Endothelial cell of umbilical vein (primary cell): ENCODE results near the gene DOCK4. TPM values are rescaled to one million over a fixed set of nuclear protein-coding genes. Genes with fewer than 3 reads are reported as not detected.

Experiments
- BruUV-seq: library from RNA; stranded (reverse); fragments of 400-500 nt; replicated peaks from 2 replicates; lab custom pipeline; 2021; lab: Mats Ljungman, UMichigan
- CTCF ChIA-PET: fragments of 300-600, 350-600 bp; sonication (Branson Sonifier 250); formaldehyde crosslinking; loops from one replicate; lab custom pipeline; 2021; ENCODE audit warnings: antibody characterized with exemption, inconsistent platforms; lab: Charles Lee
- POLR2A ChIA-PET: fragments of 300-600, 350-600 bp; sonication (Branson Sonifier 250); formaldehyde crosslinking; loops from one replicate; lab custom pipeline; 2021; ENCODE audit warnings: antibody characterized with exemption, inconsistent platforms; lab: Charles Lee
- DNase-seq: peaks from one replicate; pipeline ENCODE4 v3.0.0-alpha.2; 2011; ENCODE audit warnings: low read depth, low spot score
- FAIRE-seq: peaks from 2 replicates; lab custom pipeline; 2011; peaks lifted over from hg19 to GRCh38; lab: Jason Lieb, UNC
- H2AFZ ChIP-seq: 2 replicates; pipeline ENCODE4 v1.6.0; 2012; ENCODE audit warnings: low read depth, low read length, control low read depth, inconsistent platforms
- H3K27ac ChIP-seq: 2 replicates; pipeline ENCODE4 v1.5.1; 2011; ENCODE audit warnings: low read depth, mild to moderate bottlenecking, control low read depth, low read length, moderate library complexity; ENCODE audit not compliant: insufficient read depth
- H3K27me3 ChIP-seq, 2 experiments: 2 replicates each; pipeline versions ENCODE4 v1.6.0 to v1.6.1; 2011; ENCODE audit warnings: low read length in 2 of 2, mixed read lengths in 1 of 2; ENCODE audit not compliant: control insufficient read depth in 2 of 2, insufficient read depth in 2 of 2
- H3K36me3 ChIP-seq, 2 experiments: 2 replicates in 1 of 2; 3 replicates in 1 of 2; pipeline ENCODE4 v1.5.1; 2011; ENCODE audit warnings: low read length in 2 of 2, mild to moderate bottlenecking in 1 of 2, moderate library complexity in 1 of 2; ENCODE audit not compliant: control insufficient read depth in 2 of 2, insufficient read depth in 2 of 2; ENCODE audit errors: extremely low read depth in 1 of 2
- H3K4me1 ChIP-seq: 3 replicates; pipeline ENCODE4 v1.5.1; 2011; ENCODE audit warnings: mild to moderate bottlenecking, low read length; ENCODE audit not compliant: control insufficient read depth, insufficient read depth; ENCODE audit errors: extremely low read depth
- H3K4me2 ChIP-seq: 2 replicates; pipeline ENCODE4 v1.6.1; 2011; ENCODE audit warnings: low read length, control low read depth, mixed read lengths; ENCODE audit not compliant: insufficient read depth
- H3K4me3 ChIP-seq, 3 experiments: fragments of 200-600 bp in 1 of 3; sonication (generic), shearing (Covaris generic) in 1 of 3; replicated peaks in 1 of 3; 2 replicates each; pipeline ENCODE4 v1.5.1; 2011 to 2016; ENCODE audit warnings: control low read depth in 3 of 3, low read length in 3 of 3, mild to moderate bottlenecking in 2 of 3, inconsistent platforms in 1 of 3, low read depth in 1 of 3, moderate library complexity in 1 of 3; ENCODE audit not compliant: insufficient read depth in 1 of 3
- H3K79me2 ChIP-seq: 2 replicates; pipeline ENCODE4 v1.6.0; 2012; ENCODE audit warnings: low read length, inconsistent platforms; ENCODE audit not compliant: control insufficient read depth, insufficient read depth
- H3K9ac ChIP-seq: replicated peaks from 2 replicates; pipeline ENCODE3; 2011; ENCODE audit warnings: low read length, control low read depth; ENCODE audit not compliant: insufficient read depth; ENCODE audit errors: extremely low read depth
- H3K9me1 ChIP-seq: replicated peaks from 3 replicates; pipeline ENCODE4 v1.6.0; 2011; ENCODE audit warnings: mild to moderate bottlenecking, low read length; ENCODE audit not compliant: control insufficient read depth, insufficient read depth; ENCODE audit errors: extremely low read depth
- H3K9me3 ChIP-seq: replicated peaks from 2 replicates; pipeline ENCODE4 v1.5.1; 2012; ENCODE audit warnings: low read length, inconsistent platforms; ENCODE audit not compliant: control insufficient read depth, insufficient read depth
- H4K20me1 ChIP-seq: replicated peaks from 2 replicates; pipeline ENCODE3; 2011; ENCODE audit warnings: mild to moderate bottlenecking, low read length; ENCODE audit not compliant: control insufficient read depth, insufficient read depth; ENCODE audit errors: extremely low read depth
- CTCF ChIP-seq, 2 donors: IDR thresholded peaks; 1 replicate in 1 of 2; 2 replicates in 1 of 2; pipeline ENCODE4 v1.5.1; 2011; ENCODE audit warnings: low read length in 2 of 2, mild to moderate bottlenecking in 2 of 2, moderate library complexity in 2 of 2, control low read depth in 1 of 2, inconsistent platforms in 1 of 2, low read depth in 1 of 2; ENCODE audit not compliant: insufficient read depth in 1 of 2; ENCODE audit errors: extremely low read depth in 1 of 2
- EZH2 ChIP-seq: IDR thresholded peaks from 2 replicates; pipeline ENCODE4 v1.6.1; 2012; ENCODE audit warnings: borderline replicate concordance, low read depth, mild to moderate bottlenecking, moderate library complexity, low read length, inconsistent platforms; ENCODE audit not compliant: severe bottlenecking
- FOS ChIP-seq: IDR thresholded peaks from 2 replicates; pipeline ENCODE4 v1.6.1; 2011; ENCODE audit warnings: mild to moderate bottlenecking, low read length, moderate library complexity, borderline replicate concordance; ENCODE audit not compliant: insufficient read depth
- GATA2 ChIP-seq: IDR thresholded peaks from 2 replicates; pipeline ENCODE4 v1.7.0; 2011; ENCODE audit warnings: low read depth, mild to moderate bottlenecking, moderate library complexity, mixed read lengths, low read length; ENCODE audit not compliant: insufficient read length, insufficient read depth
- JUN ChIP-seq: IDR thresholded peaks from 2 replicates; pipeline ENCODE4 v1.6.1; 2011; ENCODE audit warnings: borderline replicate concordance, low read depth; ENCODE audit not compliant: insufficient read length, insufficient read depth
- MYC ChIP-seq: IDR thresholded peaks from one replicate; pipeline ENCODE4 v1.6.1; 2011; ENCODE audit warnings: mild to moderate bottlenecking, low read depth, low read length
- POLR2A ChIP-seq: IDR thresholded peaks from 2 replicates; pipeline ENCODE4 v1.6.1; 2012; ENCODE audit warnings: low read depth, mild to moderate bottlenecking, control low read depth, low read length
- POLR2AphosphoS5 ChIP-seq: IDR thresholded peaks from 2 replicates; pipeline ENCODE4 v1.6.1; 2012; ENCODE audit warnings: low read depth, mild to moderate bottlenecking, control low read depth, low read length, moderate library complexity; ENCODE audit not compliant: insufficient read depth
- dilution Hi-C: fragments of 300-500 bp; cut with MboI; formaldehyde crosslinking; loops from one replicate; pipeline ENCODE4 v1.15.0; 2019; ENCODE audit warnings: low sequenced_read_pairs; ENCODE audit not compliant: extremely low pct_ligation_motif_present
- intact Hi-C: fragments of 100-400 bp; cut with micrococcal nuclease; formaldehyde crosslinking; loops from one replicate; pipeline ENCODE4 v1.10.0; 2022
- polyA plus RNA-seq, 4 experiments: library from polyadenylated mRNA; depleted of rRNA in 3 of 4; stranded (reverse) in 3 of 4; unstranded in 1 of 4; fragments of >200 nt; gene quantifications; 2 replicates each; pipeline versions ENCODE4 v1.2.1 to v1.2.3, GENCODE V29; 2011 to 2012; ENCODE audit warnings: missing spikeins in 1 of 4
- total RNA-seq: library from RNA; stranded (reverse); gene quantifications from 2 replicates; pipeline ENCODE4 v1.2.3, GENCODE V29; 2021
- TF ChIP-seq, protein P1 (sequence below): IDR thresholded peaks from 2 replicates; pipeline ENCODE4 v1.6.1; 2011; ENCODE audit not compliant: insufficient read depth, insufficient read length

Gene DOCK4
- total and polyA plus RNA-seq, 2 donors (not counting 3 experiments of a cell fraction or from before 2014, with no cell fraction given), result 47.4 to 164 TPM

GRCh38 chr7:112071856-112072255 is 134.3 kb downstream of the DOCK4 start:
- H3K4me2 ChIP-seq, result peak overlapping the region; percentile 60

DNA sequence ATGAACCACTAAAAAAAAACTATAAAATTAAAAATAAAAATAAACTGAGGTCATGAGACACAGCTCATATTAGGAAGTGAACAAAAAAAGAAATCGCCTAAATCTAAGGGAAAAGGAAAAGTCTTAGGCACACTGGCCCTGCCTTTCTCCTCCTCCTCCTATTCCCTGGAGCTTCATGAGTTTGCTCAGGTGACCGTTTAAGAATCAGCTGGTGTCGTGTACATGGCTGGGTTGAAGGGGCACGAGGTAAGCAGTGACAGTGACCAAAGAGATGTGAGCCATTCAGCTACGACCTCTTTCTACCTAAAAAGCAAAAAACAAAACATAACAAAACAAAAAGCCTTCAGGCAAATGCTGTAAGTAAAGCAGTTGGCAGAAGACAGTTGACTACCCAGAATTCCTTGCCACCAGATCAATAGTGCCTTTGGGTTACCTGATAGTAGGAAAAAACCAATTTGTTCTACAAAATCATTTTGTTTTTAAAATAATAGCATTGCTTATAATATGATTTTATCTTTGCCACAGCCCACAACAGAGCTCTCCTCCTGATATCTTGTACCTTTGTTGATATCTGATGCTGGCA is 135.4 kb downstream of the DOCK4 start:
- CTCF ChIA-PET, result interaction anchor here (1.5 kb wide), 1 partner anchor 9 kb away, joined by 16 read pairs; no protein-coding TSS in a partner anchor
- Histone ChIP-seq H3K4me3 (no peak overlapping the region), H3K9ac (no peak overlapping the region), H3K4me1 (peaks cover 39% of the 10 kb centered on the region), H3K79me2 (peaks cover 92% of the 10 kb centered on the region), H3K27me3 (no peaks in the 10 kb centered on the region), H3K27ac (peak overlapping the region; percentile 54), H3K9me1 (no peaks in the 10 kb centered on the region), H4K20me1 (peaks cover 3% of the 10 kb centered on the region), H3K9me3 (no peaks in the 10 kb centered on the region), H2AFZ (no peak overlapping the region), H3K36me3 (peaks cover 0 to 2% of the 10 kb centered on the region in 2 experiments), H3K4me2 (no peak overlapping the region)
- TF ChIP-seq POLR2AphosphoS5 (no peak), MYC (no peak), CTCF (IDR thresholded peaks at IDR 0.05; ENCODE audit: extremely low read depth in 1 of 2, insufficient read depth in 1 of 2, low read depth in 1 of 2, low read length in 2 of 2) (no peak), EZH2 (no peak), FOS (no peak), JUN (no peak), POLR2A (no peak), GATA2 (no peak)
- TF ChIP-seq, protein P1, sequence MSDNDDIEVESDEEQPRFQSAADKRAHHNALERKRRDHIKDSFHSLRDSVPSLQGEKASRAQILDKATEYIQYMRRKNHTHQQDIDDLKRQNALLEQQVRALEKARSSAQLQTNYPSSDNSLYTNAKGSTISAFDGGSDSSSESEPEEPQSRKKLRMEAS, result no peak
- intact Hi-C loops, result no loop called here
- POLR2A ChIA-PET, result no interaction called here
- dilution Hi-C loops, result no loop called here
- no TSS peak for BruUV-seq
- FAIRE-seq (no peak), DNase-seq (no peak)

More at GRCh38 chr7:112071856-112072255, 134.3 kb downstream of the DOCK4 start:
- dilution Hi-C loops (no loop called here), intact Hi-C loops (no loop called here)
- Histone ChIP-seq H3K27me3 (no peaks in the 10 kb centered on the region), H3K27ac (peak overlapping the region; percentile 33), H4K20me1 (peaks cover 3% of the 10 kb centered on the region), H3K9ac (no peak overlapping the region), H3K4me1 (peaks cover 39% of the 10 kb centered on the region), H3K36me3 (no peaks in the 10 kb centered on the region), H3K4me3 (peak overlapping the region in 1 of 3 experiments; percentile 22), H3K9me1 (no peaks in the 10 kb centered on the region), H3K9me3 (no peaks in the 10 kb centered on the region), H2AFZ (no peak overlapping the region), H3K79me2 (peaks cover 94% of the 10 kb centered on the region)
- CTCF ChIA-PET, result interaction anchor here (1.3 kb wide), 1 partner anchor 8 kb away, joined by 6 read pairs; no protein-coding TSS in a partner anchor
- POLR2A ChIA-PET, result interaction anchor here (0.6 kb wide), 1 partner anchor 60 kb away, joined by 3 read pairs; no protein-coding TSS in a partner anchor
- no peak for FAIRE-seq
- DNase-seq, result peak; percentile 44
- no TSS peak for BruUV-seq
- TF ChIP-seq JUN, result peak; percentile 30
- no peak for TF ChIP-seq GATA2
- peak; percentile 62 for TF ChIP-seq FOS
